ENCODE results near the gene HERC2.
A peak's percentile ranks its signal among the peaks of the same experiment; 100 is the strongest.
"Not testable (repeated sequence)": the region's sequence is repeated elsewhere in the genome, so short reads cannot be mapped to it uniquely, and the experiment has no call there.

The HERC2 gene

DNA sequence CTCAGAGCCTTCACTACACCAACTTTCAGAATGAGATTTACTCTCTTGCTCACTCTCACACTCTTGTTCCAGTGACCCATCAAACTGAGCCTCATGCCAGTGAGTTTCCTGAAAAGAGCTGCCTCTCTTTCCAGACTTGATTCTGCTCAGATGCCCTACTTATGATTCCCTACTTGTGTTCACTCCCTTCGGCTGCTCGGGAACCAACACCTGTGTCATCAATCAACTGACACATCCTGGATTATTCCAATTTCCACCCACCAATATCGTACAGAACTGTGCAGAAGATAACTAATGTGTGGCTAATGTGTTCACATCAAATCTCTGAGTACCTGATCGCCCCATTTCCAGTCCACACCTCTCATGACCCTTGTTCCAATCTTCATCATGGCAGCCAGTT, 100.3 kb downstream of the HERC2 start:
- not testable (repeated sequence) for DNase-seq

DNA sequence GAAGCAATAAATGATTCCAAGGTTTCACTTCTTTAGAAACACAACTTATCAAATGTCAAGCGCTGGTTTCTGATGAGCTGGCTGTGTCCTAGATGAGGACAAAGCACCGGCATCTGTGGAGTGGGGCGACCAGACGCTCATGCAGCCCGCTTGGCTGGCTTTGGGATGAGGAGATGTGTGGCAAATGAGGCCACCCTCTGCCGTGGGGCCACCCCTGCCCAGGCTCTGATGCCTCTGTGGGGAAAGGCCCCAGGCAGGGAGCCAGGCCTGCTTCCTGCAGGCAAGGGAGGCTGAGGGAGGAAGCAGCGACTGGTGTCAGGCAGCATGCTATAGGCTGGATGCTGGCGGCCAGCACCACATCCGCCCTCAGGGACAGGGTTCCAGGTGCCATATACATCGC, 102.9 kb downstream of the HERC2 start:
- DNase-seq: no peak

DNA sequence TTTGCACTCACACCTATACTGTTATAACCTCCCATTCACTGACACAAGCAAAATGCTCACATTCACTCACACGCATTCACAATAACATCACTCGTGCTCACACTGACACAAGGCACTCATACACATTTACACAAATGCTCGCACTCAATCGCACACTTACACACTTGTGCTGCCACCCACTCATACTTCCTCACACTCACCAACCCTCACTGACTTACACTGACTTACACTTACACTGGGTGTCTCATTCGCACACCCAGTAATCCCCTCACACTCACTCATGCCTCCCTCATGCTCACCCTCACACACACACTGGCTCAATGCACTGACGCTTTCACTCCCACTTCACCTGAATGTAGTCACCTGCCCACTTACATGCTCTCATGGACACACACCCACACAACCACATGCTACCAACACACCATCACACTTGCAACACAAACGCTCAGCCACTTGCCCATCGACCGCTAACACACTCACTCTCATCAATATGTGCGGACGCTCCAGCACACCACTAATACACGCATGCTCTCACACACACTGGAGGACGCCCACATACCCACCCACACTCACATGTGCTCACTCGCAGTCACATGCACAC, 104.9 kb downstream of the HERC2 start:
- DNase-seq: not testable (repeated sequence)

DNA sequence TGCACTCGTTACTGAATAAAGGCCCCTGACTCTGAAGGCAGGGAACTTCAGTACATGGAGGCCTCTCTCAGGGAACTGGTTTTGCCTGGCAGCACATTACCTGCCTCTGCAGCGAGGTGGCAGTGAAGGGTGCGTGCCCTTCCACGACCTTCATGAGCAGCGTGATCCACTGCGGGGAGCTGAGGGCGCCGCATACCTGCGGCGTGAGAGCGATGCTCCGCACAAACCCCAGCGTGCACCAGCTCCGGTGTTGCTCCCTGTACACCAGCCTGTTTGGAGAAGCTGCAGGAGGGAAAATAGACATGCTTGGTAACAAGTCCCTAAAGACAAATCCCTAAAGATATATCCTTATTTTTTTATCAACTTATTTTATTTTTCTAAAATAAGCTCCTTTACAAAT, 106.5 kb downstream of the HERC2 start:
- not testable (repeated sequence) for DNase-seq

DNA sequence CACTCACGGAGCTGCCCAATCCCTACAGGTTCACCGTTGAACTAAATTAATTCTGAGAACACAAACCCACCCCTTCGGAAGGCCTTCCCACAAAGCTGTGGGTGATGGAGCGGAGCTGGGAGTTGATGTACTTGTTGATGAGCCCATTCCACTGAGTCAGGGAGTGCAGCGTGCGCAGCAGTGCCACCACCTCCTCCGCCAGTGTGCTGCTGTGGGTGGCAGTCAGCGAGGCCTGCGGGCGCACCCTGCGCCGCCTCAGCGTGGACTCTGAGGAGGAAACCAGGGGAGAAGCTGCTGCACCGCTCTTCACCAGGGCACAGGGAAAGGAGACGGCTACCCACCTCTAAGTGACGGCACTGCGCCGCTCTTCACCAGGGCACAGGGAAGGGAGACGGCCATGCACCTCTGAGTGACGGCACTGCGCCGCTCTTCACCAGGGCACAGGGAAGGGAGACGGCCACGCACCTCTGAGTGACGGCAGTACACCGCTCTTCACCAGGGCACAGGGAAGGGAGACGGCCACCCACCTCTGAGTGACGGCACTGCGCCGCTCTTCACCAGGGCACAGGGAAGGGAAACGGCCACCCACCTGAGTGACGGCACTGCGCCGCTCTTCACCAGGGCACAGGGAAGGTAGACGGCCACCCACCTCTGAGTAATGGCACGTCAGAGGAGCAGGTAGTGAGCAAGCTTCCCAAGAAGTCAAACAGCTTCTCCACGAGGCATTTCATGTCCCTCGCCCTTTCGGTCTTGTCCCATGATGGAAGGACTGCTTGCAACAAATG, 107.8 kb downstream of the HERC2 start:
- not testable (repeated sequence) for DNase-seq

DNA sequence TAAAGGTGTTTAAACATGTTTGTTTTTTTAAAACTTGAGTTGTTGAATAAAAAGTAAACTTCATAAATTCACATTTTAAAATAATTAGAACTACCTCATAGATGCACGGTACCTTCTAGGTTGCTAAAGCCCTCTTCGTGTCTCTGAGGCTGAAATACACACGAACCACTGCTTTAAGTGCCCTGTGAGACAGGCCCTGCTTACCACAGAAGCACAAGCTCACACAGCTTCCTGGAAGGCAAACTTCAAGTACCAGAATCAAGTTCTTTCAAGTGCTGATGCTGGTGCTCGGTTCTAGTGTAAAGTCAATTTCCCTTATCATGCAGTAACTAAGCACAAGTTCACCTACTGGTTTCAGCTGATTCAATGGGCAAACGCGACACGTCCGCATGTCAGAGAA, 108.6 kb downstream of the HERC2 start:
- not testable (repeated sequence) for DNase-seq

DNA sequence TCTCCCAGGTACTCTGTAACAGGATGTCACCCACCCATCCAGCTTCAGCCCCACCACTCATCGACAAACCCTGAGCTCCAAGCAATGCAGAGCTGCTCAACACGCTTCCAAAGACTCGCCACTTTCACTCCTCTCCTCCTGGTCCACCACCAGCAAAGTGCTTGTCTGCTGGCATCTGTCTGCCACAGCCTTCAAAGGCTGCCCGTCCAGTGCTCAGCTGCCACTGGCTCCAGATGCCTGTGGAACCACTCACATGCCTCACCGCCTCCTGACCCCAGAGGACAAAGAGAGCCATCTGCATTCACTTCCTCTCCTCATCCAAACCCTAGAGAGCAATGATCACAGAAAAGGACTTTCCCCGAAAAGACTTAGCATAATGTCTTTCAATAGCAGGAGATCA, 113.4 kb downstream of the HERC2 start:
- DNase-seq: peak in 1 of 2 experiments; percentile 11

DNA sequence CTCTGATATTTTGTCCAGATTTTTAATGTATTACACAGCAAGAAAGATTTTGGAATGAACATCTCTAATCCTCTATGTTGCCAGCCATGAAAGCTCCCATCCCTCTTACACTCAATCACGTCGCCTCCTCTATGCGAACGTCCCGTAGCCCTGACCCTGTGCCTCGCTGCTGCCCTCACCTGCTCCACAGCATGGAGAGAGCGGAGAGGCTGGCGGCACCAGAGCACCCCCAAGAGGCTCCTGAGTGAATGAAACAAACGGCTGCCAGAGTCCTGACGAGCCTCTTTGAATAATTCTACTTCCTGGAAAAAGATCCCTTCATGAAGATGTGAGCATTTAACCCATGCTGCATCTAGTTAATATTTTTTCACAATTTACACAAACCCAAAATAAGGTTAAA, 116.3 kb downstream of the HERC2 start:
- not testable (repeated sequence) for DNase-seq

DNA sequence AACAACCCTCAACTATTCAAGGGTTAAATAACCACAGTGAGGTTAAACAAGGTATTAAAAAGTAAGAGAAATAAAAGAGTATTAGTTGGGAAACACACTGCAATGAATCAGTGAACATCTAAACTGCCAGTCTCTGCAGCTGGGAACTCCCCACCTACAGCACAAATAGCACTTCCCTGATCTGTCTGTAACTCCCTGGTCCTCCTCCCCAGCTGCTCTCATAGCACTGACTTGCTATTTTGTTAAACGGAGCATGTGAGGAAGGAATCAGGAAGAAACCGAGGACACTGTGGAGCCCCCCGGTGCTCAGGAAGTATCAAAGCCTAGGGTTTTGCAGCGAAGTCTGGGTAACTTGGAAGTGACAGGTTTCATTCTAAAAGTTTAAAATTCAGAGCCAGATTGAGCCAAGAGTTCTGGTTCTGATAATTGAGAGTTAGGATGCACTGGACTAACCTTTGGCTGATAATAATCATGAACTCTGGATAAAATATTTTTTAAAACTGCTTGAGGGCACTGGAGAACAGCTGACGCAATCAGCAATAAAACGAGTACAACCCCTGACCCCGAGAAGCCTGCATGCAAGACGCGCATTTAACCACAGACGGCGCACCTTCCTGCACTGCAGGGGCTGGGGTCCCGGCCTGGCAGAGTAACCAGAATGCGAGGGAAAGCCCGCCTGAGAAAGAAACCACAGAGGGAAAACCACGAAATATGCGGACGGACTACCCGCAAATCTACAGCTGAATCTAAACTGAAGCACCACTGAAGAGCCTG, 118.7 kb downstream of the HERC2 start:
- DNase-seq: not testable (repeated sequence)

DNA sequence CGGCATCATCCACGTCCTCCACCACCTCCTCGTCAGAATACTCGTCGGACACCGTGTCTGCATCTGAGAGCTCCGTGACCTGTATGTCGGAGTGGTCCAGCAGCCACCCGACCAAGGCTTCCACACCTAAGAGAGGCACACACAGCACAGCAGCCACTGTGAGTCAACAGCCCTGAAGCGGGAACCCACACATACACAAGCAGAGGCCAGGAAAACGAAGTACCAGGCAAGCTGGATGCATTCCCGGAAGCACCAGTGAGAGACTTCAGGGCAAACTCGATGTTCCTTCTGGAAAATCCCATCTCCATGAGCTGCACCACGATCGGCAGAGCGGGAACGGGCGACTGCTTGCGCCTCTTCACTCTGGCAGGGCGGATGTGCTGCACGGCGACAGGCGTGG, 119.9 kb downstream of the HERC2 start:
- not testable (repeated sequence) for DNase-seq

DNA sequence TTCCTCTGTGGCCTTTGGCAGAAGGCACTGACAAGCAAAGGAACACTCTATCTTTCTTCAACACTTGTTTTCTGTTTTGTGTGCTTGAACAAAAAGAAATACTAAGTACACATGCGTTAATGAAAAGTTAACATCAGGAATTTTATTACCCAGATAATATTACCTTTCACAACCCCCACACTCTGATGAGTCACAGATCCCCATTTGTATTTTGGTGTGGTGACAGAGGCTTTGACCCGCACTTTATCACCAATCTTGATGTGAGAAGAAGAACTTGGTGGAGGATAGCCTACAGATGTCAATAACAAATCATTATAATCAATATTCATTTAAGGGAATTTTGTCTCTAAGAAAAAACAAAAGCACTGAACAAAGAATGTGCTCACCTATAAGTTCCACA, 123.8 kb downstream of the HERC2 start:
- not testable (repeated sequence) for DNase-seq

DNA sequence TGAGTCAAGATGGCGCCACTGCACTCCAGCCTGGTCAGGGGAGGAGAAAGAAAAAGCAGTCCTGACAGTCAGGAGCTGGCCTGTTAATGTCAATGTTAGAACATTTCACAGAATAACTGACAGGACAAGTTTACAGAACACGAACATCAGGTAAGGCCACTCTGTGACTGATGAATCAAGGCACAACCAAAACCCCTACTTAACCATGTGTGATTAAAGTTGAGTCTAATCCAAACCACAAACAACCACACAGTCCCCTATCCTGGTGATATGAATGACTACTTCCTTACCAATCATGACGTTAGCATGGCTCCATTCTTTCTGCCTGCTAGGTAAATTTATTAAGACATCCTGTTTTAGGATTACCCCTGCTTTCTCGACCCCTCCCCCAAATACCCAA, 124.3 kb downstream of the HERC2 start:
- DNase-seq: not testable (repeated sequence)

DNA sequence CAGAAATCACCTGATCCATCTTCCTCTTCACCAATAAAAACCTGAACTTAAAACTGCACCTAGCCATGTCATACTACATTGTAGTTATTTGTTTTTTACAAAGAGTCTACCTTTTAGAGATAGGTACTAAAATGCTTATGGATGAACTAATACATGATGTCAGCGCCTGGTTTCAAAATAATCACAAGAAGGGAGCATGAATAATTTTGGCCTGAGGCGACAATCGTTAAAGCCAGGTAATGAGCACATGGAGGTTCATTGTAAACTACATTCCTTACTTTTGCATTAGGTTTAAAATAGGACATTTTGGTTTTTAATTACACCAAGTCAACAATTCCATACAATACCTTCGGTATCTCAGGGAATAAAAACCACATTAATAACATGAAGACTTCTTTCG, 125.4 kb downstream of the HERC2 start:
- DNase-seq: not testable (repeated sequence)

DNA sequence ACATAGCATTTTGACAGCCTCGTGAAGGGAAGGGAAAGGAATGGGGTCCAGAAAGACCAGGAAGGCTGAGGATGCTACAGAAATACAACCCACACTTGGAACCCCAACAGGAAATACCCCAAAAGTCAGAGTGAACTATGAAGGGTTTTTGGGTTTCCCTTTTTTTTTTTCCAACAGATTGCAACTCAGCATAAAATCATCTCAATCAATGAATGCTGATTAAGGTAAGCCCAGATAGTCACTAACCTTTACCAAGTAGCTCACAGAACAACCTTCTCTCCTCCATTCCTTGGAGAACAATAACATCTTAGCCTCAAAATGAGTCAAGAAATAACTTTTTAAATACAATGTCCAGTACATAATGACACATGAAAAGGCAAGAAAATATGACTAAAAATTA, 129.2 kb downstream of the HERC2 start:
- no peak for DNase-seq

DNA sequence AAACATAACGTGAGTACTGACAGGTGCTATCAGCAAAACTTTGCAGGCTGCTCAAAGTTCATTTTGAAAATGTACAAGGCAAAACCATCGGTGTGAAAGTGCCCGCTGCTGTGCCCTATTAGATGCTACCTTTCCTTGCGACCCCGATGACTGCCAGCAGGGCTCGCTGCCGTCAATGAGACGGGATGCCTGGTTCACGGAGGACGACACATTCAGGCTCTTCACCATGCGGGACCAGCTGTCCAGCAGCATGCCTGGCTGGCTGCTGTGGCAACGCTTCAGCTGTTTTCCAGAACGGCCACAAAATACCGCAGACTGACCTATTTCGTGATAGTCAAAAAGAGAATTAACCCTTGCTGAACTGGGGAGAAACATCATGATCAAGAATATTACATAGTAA, 130.1 kb downstream of the HERC2 start:
- peak; percentile 83 to 91 for DNase-seq

DNA sequence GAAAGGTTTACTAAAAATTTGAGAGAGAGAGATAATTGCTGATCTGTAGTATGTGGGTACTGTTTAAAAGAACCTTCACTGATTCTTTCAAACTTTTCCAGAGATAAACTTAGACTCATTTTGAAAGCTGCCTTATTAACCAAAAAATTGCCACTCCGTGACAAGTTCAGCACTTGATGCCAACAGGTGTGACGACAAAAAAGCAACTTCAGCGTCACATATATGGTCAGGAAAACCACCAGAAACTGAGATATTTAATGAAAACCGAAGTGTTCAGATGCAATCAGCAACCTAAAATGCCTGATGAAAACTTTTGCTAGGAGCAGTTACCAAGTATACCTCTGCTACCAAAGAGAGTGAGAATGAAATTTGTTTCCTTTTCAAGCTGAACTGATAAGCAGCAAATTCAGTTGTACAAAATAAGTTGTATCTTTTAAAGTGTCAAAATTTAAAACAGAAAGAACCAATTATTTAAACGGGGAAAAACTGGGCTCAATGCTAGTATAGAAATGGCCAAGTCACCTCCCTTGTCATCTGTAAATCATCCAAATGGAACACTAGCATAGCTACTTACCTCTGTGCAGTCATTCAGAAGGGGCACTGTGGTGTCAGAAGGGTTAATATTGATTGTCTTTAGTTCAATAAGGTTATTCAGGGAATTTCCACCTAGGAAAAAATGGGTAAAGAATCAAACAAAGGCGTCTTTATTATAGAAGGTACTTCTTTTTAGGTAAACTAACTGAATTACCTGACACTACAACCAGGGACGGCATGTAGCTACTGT, 131.4 kb downstream of the HERC2 start:
- DNase-seq: no peak

DNA sequence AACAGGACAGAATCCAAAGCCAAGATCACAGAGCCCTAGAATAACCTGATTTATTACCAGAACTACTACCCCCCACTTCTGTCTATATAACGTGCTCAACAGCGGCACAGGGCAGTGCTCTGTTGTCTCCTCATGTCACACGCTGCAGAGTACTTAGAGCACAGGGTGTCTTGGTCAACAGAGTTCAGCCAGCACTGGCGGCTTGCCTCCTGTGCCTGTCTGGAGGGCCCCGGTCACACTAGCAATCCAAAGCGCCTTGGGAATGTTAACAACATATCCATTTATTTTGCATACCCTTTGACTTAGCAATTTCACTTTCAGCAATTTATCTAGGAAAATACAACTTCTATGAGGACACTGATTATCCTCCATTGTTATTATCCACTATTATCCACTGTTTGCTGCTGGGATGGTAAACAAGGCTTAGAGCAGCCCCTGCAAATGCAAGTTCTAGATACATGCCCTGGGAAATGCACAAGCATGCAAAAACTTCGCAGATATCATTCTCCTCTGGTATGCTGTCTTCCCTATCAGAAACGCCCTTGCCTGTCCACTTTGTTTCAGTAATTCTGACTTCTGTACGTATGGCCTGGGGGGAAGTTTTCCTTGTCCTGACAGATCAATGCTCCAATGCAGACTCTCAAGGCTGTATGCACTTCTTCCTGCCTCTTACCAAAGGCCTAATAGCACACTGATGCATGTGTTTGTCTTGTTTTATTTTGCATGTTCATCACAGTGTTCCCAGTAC, 136.7 kb downstream of the HERC2 start:
- DNase-seq: no peak

DNA sequence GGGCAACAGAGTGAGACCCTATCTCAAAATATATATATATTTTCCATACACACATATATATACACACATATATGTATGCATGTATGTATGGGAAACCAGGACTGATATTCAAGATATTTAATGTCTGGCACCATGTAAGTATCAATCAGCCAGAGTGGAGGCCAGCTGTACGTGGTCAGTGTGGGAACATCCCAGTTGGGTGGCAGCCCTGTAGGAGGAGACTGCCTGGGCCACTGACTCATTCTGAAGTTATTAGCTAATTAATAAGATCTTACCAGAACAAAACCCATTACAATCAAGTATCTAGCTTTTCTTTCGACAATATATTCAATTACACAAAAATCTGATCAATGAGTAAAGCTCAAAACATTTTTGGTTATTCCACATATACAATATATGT, 137.8 kb downstream of the HERC2 start:
- DNase-seq: no peak

DNA sequence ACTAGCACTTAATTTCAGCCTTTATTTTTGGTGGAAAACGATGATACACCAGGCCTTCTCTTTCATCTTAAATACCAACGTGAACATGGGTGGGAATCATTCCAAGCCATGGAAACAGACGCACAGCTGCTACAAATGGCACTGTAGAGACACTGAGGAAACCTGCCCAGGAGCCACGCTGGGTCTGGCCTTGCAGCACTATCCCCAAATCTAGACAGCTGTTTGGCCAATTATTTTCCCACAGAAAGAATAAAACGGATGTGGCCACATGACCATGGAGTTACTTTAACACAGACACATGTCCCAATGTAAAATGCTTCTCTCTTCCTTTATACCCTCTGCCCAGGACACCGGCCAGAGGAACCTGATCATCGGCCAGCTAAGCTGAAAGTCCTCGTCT, 139.2 kb downstream of the HERC2 start:
- DNase-seq: no peak

DNA sequence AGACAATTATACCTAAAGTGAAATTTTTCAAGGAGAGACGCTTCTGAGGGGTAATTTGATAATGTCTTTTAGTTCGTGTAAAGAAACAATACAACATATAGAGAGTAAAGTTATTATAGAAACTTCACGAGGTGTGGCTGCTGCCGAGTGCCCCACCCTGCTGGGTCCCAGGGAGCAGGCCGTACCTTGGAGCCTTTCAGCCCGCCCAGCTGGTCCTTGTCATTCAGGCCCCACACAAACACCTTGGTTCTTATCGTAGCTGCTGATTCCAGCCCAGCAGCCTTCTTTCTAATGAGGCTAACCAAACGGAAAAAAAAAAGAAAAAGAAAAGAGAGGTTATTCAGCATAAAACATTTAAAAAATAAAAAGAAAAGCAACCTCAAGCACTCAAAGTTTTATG, 139.8 kb downstream of the HERC2 start:
- DNase-seq: no peak

DNA sequence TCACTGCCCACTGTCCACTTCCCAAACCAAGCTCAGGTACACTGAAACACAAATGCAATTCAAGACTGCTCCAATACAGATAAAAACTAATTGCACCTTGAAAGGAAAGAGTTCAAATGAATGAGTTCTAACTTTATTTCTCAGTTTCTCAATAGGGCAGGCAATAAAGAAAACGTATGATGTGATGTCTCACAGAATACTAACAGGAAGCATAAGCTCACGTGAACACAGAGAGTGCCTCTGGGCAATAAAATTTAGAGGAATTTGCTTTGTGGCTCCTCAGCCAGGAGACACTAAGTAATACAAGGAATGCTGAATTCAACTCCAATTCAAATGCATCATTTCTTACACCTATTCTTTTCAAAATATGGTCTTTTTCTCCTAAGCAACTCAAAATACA, 140.6 kb downstream of the HERC2 start:
- no peak for DNase-seq

DNA sequence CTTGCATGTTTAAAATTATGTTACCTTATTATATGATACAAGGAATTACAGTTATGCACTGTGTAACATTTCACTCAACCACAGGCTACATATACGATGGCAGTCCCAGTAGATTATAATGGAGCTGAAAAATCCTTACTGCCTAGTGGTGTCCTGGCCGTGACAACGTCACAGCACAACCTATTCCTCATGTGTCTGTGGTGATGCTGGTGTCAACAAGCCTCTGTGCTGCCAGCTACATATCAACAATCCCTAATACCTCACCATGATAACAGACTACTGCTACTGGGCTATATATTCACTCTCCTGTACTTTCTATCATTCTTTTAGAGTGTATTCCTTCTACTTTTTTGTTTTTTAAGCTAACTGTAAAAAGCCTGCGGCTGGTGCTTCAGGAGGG, 142.7 kb downstream of the HERC2 start:
- no peak for DNase-seq

Measured in NCI-H524 (cell line).